ENCODE measurements around the gene HHEX.
"Not testable (repeated sequence)": the region's sequence is repeated elsewhere in the genome, so short reads cannot be mapped to it uniquely, and the experiment has no call there.

Gene HHEX

DNA sequence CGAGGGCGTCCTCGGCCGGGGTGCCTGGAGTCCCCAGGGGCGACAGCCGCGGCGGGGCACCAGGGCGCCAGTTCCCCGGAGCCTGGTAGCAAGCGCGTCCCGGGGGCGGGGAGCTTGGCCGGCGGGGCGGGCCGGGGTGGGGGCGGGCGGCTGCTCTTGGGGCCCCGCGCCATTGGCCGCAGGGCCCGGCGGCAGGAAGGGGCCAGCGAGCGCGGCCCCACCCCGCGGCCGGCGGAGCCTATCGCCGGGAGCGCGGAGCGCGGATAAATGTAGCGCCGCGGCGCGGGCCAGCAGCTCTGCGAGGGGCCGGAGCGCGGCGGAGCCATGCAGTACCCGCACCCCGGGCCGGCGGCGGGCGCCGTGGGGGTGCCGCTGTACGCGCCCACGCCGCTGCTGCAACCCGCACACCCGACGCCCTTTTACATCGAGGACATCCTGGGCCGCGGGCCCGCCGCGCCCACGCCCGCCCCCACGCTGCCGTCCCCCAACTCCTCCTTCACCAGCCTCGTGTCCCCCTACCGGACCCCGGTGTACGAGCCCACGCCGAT lies at the start of gene HHEX:
TSS of gene HHEX (plus strand) at position 293 of the 548 bp plus-strand sequence. CDS start at position 325, 32 bp downstream.
- DNase-seq, result no peak

DNA sequence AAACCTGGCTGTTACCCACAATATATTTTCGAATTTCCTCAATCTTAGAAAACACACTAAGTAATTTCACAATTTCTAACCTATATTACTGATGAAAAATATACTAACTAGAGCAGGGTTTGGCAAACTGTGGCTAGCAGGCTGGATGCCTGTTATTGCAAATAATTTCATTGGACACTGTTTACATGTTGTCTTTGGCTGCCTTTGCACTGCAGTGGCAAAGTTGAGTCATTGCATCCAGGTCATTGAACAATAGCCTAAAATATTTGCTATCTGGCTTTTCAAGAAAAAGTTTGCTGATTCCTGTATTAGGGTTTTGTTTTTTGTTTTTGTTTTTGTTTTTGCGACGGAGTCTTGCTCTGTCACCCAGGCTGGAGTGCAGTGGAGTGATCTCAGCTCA lies 49.6 kb upstream of the HHEX start:
- no peak for DNase-seq

DNA sequence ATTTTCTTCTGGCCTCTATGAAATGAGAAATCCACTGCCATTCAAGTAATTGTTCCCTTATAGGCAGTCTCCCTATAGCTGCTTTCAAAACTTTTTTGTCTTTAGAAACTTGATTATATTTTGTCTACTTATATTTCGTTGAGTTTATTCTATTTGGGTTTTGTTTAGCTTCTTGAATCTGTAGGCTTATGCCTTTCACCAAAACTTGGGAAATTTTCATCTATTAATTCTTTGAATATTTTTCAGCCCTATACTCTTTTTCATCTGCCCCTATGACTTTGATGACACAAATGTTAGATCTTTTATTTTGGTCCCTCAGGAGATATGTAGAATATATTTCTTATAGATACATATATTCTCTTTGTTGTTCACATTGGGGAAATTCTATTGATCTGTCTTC lies 48.3 kb upstream of the HHEX start:
- DNase-seq, result no peak

DNA sequence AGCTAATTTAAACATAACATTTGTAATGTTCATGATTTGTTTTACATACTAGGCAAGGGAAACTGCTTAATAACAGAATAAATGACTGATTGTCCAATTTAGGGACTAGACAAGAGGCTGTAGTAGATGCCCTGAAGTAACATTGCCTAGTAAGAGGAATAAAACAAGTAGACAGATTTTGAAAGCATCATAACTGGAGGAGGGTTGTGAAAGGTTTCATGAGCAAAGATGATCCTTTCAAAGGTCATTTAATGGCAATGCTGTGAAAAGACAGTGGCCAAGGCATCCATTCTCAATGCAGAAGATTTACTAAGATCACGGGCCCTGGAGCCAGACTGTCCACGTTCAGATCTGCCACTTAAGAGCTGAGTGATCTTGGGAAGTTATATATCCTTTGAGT lies 44.8 kb upstream of the HHEX start:
- no peak for DNase-seq

DNA sequence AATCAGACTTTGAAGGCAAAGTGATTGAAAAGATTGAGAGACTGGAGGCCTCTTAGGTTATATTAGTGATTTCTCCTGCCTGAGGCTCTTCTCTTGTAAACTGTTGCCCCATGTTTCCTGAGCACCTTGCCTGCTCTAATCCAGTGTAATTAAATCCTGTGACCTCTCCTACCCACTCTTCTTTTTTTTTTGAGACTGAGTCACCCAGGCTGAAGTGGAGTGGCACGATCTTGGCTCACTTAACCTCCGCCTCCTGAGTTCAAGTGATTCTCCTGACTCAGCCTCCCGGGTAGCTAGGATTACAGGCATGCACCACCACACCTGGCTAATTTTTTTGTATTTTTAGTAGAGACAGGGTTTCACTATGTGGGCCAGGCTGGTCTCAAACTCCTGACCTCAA lies 38.9 kb upstream of the HHEX start:
- not testable (repeated sequence) for DNase-seq

DNA sequence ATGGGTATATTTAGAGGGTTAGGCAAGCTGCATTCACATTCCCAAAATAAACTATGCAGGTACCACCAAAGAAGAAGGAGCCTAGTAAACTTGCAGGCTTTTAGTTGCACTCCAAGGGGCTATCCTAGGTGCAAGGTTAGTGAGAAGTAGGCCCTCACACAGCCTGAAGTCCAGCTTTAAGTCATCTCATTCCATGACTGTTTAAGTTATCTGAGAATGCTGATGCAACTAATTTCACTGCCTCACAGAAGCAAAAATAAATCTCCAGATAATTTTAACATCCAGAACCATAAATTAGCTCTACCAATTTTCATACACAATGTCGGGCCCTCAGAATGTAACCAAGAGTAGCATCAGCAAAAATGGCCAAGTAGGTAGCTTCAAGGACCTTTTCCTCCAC lies 34.3 kb upstream of the HHEX start:
- DNase-seq, result no peak

DNA sequence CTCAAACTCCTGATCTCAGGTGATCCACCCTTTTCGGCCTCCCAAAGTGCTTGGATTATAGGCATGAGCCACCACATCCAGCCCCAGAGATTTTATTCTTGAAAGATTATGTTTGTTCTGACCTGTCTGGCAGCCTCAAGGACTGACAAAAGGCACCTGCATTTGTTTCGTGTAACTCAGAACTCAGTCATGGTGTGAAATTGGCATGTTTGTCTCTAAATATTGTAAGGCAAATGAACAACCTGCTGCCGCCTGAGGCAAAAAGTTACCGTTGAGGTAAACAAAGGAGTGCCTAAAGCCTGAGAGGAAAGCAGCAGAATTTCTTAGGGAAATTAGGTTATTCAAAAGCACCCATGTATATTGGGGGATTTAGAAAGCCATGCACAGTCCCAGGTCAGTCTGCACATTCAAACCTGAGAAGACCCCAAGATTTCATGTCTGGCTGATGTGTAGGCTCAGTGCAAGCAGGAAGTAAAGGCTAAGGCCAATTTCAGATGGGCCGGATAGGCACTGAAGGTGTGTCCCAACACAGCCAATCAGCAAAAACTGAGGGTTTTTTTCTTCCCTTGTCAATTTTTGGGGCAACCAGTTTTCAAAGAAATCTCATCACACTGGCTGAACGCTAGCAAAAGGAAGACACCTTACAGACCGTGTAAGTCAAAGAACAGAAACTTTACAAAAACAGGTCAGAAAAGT lies 33.3 kb upstream of the HHEX start:
- no peak for DNase-seq

DNA sequence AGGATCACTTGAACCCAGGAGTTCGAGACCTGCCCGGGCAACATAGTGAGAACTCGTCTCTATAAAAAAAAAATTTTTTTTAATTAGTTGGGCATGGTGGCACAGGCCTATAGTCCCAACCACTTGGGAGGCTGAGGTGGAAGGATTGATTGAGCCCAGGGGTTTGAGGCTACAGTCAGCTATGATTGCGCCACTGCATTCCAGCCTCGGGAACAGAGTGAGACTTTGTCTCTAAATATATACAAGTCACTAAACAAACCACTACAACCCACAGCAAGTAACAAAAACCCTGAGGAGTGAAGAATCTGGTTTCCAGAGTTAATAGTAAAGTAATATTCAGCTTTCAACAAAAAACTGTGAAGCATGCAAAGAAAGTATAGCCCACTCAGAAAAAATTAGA lies 32.7 kb upstream of the HHEX start:
- no peak for DNase-seq

DNA sequence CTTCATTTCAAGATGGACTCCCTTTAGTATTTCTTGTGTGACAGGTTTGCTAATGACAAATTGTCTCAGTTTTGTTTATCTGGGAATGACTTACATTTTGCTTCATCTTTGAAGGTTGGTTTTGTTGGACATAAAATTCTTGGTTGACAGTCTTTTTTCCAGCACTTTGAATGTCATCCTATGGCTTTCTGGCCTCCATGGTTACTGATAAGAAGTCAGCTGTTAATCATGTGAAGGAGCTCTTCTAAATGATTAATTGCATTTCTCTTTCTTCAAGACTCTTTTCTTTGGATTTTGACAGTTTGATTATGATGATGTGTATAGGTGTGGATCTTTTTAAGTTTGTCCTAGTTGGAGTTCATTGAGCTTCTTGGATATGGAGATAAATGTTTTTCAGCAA lies 26.9 kb upstream of the HHEX start:
- DNase-seq, result no peak

DNA sequence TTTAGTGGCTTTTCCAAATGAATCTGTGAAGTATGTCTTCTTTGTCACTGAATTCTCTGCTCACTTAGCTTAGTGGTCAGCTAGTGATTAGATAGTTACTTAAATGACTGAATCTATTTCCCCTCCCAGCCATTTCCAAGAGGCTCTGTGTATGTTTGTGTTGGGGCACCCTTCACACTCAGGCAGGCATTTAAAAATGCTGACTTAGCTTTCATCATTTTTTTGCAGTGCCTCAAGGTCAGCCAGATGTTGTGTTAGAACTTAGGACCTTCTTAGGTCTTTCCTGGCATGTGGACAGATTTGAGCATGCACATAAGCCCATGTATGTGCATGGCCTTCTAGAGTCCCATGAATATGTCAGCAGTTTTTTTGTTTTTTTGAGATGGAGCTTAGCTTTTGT lies 25.4 kb upstream of the HHEX start:
- no peak for DNase-seq

DNA sequence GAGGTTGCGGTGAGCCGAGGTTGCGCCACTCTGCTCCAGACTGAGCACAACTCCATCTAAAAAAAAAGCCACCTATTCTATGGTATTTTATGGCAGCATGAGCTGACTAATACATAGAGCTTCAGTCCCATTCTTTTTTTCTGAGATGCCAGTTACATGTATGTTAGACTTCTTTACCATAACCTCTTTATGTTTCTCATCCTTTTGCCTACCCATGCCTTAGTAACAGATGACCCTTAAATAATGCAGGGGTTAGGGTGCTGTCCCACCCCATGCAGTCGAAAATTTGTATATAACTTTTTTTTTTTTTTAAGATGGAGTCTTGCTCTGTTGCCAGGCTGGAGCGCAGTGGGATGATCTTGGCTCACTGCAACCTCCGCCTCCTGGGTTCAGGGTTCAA lies 22.7 kb upstream of the HHEX start:
- DNase-seq, result no peak

DNA sequence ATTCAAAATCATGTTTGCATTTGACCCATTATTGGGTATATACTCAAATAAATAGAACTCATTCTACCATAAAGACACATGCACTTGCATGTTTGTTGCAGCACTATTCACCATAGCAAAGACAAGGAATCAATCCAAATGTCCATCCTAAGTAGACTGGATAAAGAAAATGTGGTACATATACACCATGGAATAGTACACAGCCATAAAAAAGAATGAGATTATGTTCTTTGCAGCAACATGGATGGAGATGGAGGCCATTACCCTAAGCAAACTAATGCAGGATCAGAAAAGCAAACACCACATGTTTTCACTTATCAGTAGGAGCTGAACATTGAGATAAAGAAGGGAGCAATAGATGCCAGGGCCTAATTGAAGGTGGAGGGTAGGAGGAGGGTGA lies 12.0 kb upstream of the HHEX start:
- DNase-seq, result no peak

DNA sequence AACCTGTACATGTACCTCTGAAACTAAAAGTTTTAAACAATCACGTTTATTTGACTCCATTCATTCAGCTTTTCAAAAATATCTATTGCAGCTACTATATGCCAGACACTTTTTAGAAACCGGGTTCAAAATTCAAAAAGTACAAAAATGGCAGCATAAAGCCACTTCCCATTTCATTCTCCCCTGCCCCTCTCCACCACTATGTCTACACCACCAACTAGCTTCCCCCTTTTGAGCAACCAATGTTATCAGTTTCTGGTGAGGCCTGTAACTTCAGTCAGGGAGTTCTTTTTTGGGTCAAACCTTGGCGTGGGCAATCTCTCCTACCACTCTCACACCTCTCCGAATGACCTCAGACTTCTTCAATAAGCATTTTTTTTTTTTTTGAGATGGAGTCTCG lies 11.5 kb upstream of the HHEX start:
- no peak for DNase-seq

DNA sequence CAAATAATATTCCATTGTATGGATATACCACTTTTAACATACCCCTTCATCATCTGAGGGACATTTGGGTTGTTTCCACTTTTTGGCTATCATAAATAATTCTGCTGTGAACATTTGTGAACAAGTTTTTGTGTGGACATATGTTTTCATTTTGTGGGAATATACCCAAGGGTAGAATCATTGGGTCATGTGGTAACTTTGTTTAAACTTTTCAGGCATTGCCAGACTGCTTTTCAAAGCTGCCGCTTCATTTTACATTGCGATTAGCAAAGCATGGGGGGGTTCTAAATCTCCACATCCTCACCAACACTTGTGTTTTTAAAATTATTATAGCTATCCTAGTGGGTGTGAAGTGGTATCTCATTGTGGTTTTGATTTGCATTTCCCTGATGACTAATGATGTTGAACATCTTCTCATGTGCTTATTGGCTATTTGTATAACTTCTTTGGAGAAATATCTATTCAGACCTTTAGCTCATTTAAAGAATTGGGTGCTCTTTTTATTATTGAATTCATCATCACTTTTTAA lies 8.4 kb upstream of the HHEX start:
- DNase-seq, result no peak

DNA sequence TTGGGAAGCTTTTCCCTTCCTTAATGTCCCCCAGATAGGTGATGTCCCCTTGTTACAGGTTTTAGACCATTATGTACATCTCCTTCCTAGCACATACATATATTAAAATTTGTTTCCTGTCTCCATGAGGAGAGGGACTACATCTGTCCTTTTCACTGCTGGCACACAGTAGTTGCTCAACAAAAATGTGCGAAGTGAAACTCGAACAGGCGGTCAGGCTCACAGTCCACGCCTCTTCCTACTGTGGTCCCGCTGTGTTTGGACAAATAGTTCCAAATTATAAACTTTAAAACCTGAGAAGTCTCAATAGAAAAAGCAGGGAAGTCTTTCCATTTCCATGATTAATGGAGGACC lies 1.2 kb upstream of the HHEX start:
- DNase-seq, result no peak

DNA sequence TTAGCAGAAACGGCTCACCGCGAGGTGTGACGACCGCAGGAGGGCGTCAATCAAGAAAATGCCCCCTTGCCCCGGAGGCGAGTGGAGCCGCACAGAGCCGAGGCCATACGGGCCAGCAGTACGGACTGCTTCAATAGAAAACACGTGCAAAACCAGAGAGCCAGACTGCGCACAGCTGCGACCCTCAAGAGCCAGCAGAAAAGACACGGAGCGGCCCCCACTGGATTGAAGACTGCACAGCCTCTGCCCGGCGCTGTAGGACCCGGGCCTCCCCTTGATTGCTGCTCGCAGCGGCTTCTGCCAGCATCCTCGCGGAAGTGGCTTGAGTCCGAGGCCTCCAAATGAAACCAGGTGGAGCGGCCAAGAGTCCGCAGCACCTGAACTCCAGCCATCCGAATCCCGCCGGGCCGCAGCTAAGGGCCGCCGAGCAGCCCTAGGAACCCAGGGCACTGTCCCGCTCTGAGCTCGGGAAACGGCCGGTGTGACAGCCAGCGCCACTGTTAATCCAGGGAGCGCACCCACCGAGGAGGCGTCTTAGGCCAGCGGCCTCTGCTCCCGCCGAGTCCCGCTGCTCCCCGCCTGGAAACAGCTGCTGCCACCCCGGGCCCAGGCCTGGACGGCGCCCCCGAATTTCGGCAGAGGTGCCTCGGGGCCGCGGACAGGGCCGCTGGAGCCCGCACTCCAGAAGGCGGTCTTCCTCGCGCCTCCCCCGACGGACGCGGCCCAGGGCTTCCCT lies 660 bp upstream of the HHEX start:
- DNase-seq, result peak; percentile 10

DNA sequence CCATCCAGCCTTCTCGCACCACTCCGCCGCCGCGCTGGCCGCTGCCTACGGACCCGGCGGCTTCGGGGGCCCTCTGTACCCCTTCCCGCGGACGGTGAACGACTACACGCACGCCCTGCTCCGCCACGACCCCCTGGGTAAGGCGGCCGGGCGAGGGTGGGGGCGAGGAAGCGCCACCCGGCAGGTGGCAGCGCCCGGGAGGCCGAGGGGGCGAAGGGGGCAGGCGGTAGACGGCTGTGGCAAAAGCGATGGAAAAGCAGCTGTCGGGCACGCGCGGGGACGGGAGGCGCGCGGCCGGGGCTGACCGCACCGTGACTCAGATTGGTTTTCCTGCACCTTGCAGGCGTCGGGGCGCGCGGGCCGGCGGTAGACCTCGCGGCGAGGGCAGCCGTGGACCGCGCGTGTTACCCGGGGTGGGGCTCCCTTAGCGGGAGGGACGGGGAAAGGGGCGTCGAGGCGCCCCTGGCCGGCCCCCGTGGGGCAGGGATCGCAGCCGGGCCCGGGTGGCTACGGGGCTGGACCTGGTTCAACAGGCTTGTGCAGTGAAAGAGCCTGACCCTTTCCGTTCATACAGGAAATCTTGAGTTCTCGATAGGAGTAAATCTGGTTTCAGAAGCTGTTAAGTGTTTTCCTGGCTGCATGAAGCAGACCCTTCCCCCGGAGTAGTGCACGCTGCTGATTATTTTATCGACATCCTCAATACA lies 608 bp downstream of the HHEX start:
- DNase-seq, result peak; percentile 19

DNA sequence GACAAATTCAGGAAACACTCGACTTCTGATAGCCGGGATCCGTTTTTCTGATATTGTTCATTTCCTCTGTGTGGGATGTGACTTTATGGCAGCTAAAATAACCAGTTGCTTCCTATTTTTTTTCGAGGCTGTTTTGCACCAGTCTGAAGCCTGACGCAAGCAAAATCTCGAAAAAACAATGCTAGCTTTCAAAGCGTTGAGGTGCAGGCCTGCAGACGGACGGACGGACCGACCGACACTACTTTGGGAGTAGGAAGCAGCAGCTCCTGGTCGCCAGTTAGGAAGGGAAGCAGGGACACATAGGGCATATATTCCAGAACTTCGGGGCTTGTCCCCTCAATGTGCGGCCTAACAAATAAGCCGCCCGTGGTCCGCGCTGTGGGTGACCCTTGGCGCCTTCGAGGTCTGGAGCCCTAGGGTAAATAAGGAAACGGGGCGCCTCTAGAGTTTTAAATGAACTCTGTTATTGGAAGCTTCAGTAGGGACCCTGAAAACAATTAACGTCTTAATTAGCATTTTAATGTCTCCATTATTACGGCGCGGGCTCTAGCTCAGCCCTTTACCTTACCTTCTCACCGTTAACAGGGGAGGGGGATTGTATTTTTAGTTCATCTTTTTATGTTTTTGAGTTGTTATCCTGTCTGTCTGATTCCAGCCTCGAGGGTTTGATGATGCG lies 1.3 kb downstream of the HHEX start:
- DNase-seq, result no peak

DNA sequence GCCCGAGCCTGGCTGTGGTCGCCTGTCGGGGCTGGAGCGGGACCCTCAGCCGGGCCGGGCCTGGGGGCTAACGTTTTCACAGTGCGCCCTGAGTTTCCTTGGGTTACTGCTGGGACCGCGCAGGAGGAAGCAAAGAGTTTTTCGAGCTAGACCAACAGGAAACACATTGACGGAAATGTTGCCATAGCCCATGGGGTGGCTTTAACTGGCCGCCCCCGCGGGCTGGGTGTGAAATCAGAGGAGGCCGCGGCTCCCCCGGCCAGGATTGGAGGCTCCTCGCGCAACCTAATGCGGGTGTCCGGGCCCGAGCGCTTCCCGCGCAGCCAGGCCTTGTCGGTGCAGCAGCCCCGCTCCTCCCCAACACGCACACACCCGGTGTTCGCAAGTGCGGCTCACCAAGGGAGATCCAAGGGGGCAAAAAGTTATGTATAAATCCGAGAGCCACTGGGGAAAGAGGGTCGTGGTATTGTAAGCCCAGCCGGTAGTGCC lies 1.9 kb downstream of the HHEX start:
- DNase-seq, result no peak

DNA sequence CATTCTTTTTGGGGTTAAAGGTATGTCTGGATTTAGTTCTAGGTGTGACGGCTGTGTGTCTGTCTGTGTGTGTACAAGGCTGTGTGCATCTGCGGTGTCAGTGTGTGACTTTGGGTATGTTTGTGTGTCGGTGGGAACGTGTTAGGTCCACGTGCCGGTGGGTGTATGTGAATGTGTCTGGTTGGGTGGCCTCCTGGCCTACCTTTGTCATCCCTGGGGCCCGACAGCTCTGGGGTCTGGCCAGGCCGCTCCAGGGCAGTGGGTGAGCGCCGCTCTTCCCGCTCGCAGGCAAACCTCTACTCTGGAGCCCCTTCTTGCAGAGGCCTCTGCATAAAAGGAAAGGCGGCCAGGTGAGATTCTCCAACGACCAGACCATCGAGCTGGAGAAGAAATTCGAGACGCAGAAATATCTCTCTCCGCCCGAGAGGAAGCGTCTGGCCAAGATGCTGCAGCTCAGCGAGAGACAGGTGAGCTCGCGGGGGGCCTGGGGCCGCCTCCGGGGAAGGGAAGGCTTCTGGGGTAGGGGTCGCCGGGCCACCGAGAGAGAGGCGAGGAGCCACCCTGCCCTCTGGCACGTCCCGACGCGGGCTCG lies 2.4 kb downstream of the HHEX start:
- no peak for DNase-seq

DNA sequence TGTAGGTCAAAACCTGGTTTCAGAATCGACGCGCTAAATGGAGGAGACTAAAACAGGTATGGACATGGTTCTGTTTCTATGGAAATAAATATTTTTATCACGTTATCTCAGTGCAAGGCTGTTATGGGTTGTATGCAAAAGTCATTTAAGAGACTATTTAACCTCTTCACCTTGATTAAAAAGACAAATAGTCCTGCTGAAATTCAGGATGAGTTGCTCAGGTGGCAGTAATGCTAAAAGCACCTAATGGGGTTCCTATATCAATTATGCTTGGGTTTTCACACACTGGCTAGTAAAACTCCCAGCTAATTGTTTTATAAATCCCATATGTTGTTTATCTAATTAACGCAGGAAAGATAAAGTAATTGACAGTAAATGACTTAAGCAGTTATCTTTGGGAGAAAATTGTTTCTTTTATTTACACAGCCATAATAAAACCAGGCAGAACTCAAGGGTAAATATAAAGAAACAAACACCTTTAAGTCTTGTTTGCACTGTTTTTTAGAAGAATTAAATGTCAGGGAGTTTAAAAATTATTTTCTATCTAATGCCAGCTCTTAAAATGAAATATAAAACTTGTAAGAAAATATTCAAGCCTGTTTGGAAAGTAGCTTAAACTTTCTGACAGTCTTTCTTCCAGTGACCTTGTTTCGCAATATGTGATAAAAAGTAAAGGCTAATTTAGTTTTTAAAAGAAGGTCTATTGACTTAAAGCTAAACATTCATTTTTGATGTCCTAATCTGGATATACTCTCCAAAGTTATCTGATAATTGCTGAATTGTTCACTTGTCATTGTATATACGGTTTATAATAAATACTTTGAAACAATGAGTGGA lies 3.2 kb downstream of the HHEX start:
- DNase-seq, result peak; percentile 22

DNA sequence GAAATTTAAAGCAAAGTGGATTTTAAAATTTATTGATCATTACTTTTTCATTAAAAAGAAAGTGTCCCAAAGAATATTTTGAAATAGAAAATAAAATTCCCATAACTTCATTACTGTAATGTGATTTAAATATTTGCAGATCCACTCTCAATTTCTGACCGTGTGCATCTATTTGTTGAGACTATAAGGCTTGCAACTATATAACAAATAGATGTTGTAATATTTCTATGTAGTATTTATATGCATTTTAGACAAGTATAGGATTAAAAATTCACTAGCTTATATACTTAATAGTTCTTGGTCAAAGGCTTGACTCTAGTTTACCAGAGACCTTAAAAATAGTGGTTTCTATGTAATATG lies 3.8 kb downstream of the HHEX start:
- DNase-seq, result no peak
